Stomach (tissue), 4 donors: Measurements from ENCODE around the gene TMEM120B.

Experiments used
- CTCF ChIP-seq, 7 experiments: fragments of 450-650 bp in 4 of 7; fragments of 200-600 bp in 3 of 7; sonication (generic) in 3 of 7; IDR thresholded peaks; one replicate each; pipeline ENCODE4 v1.5.1; 2016 to 2019; ENCODE audit warnings: antibody characterized with exemption in 7 of 7, control low read depth in 2 of 7, mild to moderate bottlenecking in 1 of 7
- POLR2A ChIP-seq, 4 donors: fragments of 450-650 bp; IDR thresholded peaks; one replicate each; pipeline ENCODE4 v1.6.1; 2016; ENCODE audit warnings: antibody characterized with exemption in 4 of 4, control low read depth in 2 of 4, mild to moderate bottlenecking in 1 of 4, moderate library complexity in 1 of 4

GRCh38 chr12:121798787-121799155 lies 86.2 kb downstream of the TMEM120B start:
- no peak for TF ChIP-seq CTCF (IDR thresholded peaks at IDR 0.05)
- no peak for TF ChIP-seq POLR2A (IDR thresholded peaks at IDR 0.05)
